Chondrocyte (in vitro differentiated cells): ENCODE measurements around the gene GRIK3. TPM values are rescaled to one million over a fixed set of nuclear protein-coding genes. Genes with fewer than 3 reads are reported as not detected.

ENCODE experiments used
- DNase-seq: peaks from one replicate; pipeline ENCODE4 v3.0.0; 2021; ENCODE audit warnings: mixed read lengths, low spot score
- H3K27ac Mint-ChIP-seq: one replicate; pipeline ENCODE4 v1.8.0; 2021; ENCODE audit warnings: mild to moderate bottlenecking, moderate library complexity, mixed read lengths; ENCODE audit not compliant: unreplicated experiment
- H3K27me3 Mint-ChIP-seq: 2 replicates; pipeline ENCODE4 v1.8.0; 2021; ENCODE audit warnings: low read depth, mixed read lengths
- H3K36me3 Mint-ChIP-seq: 2 replicates; pipeline ENCODE4 v1.8.0; 2021; ENCODE audit warnings: low read depth, mixed read lengths
- H3K4me1 Mint-ChIP-seq: 2 replicates; pipeline ENCODE4 v1.8.0; 2021; ENCODE audit warnings: low read depth, mild to moderate bottlenecking, mixed read lengths
- H3K4me3 Mint-ChIP-seq: one replicate; pipeline ENCODE4 v1.8.0; 2021; ENCODE audit warnings: mild to moderate bottlenecking, moderate library complexity, mixed read lengths; ENCODE audit not compliant: unreplicated experiment
- H3K9me3 Mint-ChIP-seq: 2 replicates; pipeline ENCODE4 v1.8.0; 2021; ENCODE audit warnings: low read depth, mixed read lengths
- CTCF ChIP-seq: fragments of 200-600 bp; sonication (generic); IDR thresholded peaks from 2 replicates; pipeline ENCODE4 v1.5.0; 2021; ENCODE audit warnings: antibody characterized with exemption, mild to moderate bottlenecking, moderate library complexity
- total RNA-seq: library from RNA; stranded (reverse); gene quantifications from 3 replicates; pipeline ENCODE4 v1.2.1, GENCODE V29; 2021

GRIK3 gene
- total RNA-seq, 1 donor from 2014 or later, result not detected

DNA sequence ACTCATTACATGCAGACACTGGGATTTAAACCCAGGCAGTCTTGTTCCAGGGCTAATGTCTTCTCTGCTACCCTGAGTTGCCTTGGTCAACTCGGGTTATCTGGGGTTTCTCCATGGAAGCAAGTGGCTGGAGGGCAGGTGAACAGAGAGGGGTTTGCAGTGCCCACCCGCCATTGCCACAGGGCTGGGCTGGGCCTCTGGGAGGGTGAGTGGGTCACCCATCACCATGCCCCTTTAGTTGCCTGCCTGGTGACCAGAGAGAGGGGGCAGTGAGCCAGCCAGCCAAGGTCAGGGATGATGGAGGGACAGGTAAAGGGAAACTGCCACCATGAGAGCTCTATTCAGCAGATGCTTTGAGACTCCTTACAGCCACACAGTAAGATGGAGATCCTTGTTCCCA is 53.2 kb downstream of the GRIK3 start:
- H3K27me3 Mint-ChIP-seq, result peaks cover 1% of the 10 kb centered on the region
- H3K36me3 Mint-ChIP-seq, result no peaks in the 10 kb centered on the region
- TF ChIP-seq CTCF, result no peak
- no peak overlapping the region for H3K27ac Mint-ChIP-seq
- H3K4me3 Mint-ChIP-seq, result no peak overlapping the region
- no peaks in the 10 kb centered on the region for H3K4me1 Mint-ChIP-seq
- peaks cover 9% of the 10 kb centered on the region for H3K9me3 Mint-ChIP-seq
- DNase-seq, result no peak

DNA sequence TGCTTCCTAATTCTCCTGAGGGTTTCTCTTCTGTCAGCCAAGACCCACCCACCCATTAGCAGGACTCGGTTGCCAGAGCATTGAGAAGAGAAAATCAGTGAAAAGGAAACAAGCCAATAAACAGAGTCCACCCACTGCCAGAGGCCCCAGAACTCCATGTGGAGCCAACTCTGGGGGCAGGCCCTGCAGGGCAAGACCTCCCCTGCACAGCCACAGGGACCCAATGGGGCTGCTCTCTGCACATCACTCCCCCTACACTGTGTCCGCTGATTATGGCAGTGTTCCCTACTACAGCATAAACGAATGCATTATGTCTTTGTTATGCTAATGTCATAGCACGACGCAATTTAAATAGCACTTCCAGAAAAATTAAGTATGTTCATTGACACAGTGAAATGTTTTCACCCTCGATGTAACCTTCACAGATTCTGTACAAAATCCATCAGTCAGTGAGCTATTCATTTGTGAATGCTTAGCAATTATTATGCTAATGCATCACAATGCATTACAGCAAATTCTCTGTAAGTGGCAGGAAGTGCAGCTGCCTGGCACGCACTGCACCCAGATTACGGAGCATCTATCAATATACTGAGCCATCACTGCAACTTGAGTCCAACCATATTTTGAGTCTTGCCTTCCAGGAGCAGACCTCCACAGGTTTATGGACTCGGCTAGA is 56.4 kb downstream of the GRIK3 start:
- H3K27ac Mint-ChIP-seq, result no peak overlapping the region
- H3K4me1 Mint-ChIP-seq, result no peaks in the 10 kb centered on the region
- H3K27me3 Mint-ChIP-seq, result no peaks in the 10 kb centered on the region
- no peak for DNase-seq
- H3K4me3 Mint-ChIP-seq, result no peak overlapping the region
- no peaks in the 10 kb centered on the region for H3K36me3 Mint-ChIP-seq
- TF ChIP-seq CTCF, result no peak
- H3K9me3 Mint-ChIP-seq, result peaks cover 9% of the 10 kb centered on the region

DNA sequence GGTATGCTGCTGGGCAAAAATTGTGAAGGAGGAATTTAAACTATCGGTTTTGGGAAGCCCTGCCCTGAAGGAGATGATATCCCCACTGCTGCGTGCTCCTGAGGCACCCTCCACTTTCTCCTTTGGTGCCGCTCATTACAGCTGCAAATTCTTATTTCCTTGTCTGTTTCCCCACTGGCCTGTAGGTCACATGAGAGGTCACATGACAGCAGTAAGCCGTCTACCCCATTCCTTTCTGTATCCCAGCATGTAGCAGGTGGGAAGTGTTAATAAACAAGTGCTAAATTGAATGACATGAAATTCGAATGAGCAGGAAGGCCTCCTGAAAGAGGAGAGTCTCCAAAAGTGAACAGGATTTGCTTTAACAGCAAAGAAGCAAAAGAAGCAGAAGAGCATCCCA is 58.7 kb downstream of the GRIK3 start:
- H3K9me3 Mint-ChIP-seq, result peaks cover 9% of the 10 kb centered on the region
- H3K27me3 Mint-ChIP-seq, result no peaks in the 10 kb centered on the region
- no peak for TF ChIP-seq CTCF

DNA sequence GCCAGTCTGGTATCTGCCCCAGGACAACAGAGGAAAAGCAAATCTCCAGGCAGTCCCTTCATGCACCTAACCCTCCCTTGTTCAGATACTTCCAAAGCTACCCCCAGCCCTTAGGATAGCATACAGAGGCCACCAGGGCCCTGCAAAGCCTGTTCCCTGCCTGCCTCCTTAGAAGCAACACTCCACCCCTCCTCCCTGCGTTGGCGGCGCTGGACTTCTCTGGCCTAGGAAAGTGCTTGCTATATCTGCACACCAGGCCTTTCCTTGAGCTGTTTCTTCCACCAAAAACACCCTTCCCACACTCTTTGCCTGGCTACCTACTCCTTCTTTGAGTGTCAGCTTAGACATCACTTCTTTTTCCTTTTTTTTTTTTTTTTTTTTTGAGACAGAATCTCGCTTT is 61.3 kb downstream of the GRIK3 start:
- Mint-ChIP-seq H3K4me1 (no peaks in the 10 kb centered on the region), H3K36me3 (no peaks in the 10 kb centered on the region), H3K9me3 (peaks cover 7% of the 10 kb centered on the region), H3K27me3 (no peaks in the 10 kb centered on the region), H3K4me3 (no peak overlapping the region), H3K27ac (no peak overlapping the region)
- no peak for DNase-seq
- TF ChIP-seq CTCF, result no peak

More for the DNA sequence above, 58.7 kb downstream of the GRIK3 start:
- H3K27ac Mint-ChIP-seq, result no peak overlapping the region
- no peaks in the 10 kb centered on the region for H3K4me1 Mint-ChIP-seq
- DNase-seq, result no peak
- H3K4me3 Mint-ChIP-seq, result no peak overlapping the region
- H3K36me3 Mint-ChIP-seq, result no peaks in the 10 kb centered on the region

DNA sequence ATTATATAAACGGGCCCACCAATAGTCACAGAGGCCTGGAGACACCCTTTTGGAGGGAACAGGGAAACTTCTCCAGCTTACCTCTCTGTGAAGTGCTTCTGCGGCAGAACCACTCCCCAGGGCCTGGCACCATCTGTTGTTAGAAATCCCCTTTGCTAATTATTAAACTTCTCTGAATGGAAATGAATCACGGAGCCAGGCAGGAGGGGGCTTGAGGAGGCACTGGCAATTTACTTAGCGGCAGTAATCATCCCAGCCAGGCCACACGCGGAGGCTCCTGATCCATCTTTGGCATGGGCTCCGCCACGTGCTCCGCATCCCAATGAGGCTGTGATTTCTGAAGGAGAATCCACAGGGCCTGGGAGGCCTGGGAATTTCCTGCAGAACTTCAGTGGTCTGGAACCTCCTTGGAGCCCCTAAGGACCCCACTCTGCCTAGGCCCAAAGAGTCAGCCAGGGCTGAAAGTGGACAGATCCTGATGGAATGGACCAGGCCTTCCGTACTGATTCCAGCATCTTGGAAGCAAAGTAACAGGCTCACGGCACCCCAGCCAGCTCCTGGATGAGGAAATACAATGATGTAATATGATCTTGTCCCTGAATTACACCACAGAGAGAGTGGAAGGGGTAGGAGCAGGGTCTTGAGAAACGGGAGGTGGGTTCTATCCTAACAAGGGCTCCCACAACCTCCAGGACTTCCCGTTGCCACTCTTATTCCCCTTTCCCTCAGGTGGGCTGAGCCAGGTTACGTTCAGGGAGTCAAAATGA is 62.3 kb downstream of the GRIK3 start:
- Mint-ChIP-seq H3K9me3 (peaks cover 4% of the 10 kb centered on the region), H3K4me1 (no peaks in the 10 kb centered on the region), H3K27ac (no peak overlapping the region), H3K4me3 (no peak overlapping the region), H3K36me3 (no peaks in the 10 kb centered on the region), H3K27me3 (no peaks in the 10 kb centered on the region)
- no peak for DNase-seq
- TF ChIP-seq CTCF, result no peak
